Activated B cell treated with CpG ODN at 0.5 μM for 24 hours (primary cell): ENCODE results near the gene PTMA. TPM values are rescaled to one million over a fixed set of nuclear protein-coding genes. Genes with fewer than 3 reads are reported as not detected.

Source experiments
- ATAC-seq: fragments of 200-7000 bp; cut with Tn5 transposase; one replicate; pipeline ENCODE4 v1.10.0; 2021; ENCODE audit warnings: low read depth, mild to moderate bottlenecking, moderate library complexity
- CTCF ChIA-PET: fragments of 350-600 bp; sonication (Branson Sonifier 250); formaldehyde crosslinking; loops from one replicate; lab custom pipeline; 2021; ENCODE audit warnings: antibody characterized with exemption; lab: Charles Lee
- POLR2A ChIA-PET: fragments of 350-600 bp; sonication (Branson Sonifier 250); formaldehyde crosslinking; loops from one replicate; lab custom pipeline; 2021; ENCODE audit warnings: antibody characterized with exemption; lab: Charles Lee
- DNase-seq: peaks from one replicate; pipeline ENCODE4 v3.0.0; 2022
- H3K27ac Mint-ChIP-seq: one replicate; pipeline ENCODE4 v1.8.0; 2020; ENCODE audit warnings: mixed read lengths
- H3K27me3 Mint-ChIP-seq: one replicate; pipeline ENCODE4 v1.8.0; 2021; ENCODE audit warnings: mixed read lengths
- H3K36me3 Mint-ChIP-seq: one replicate; pipeline ENCODE4 v1.8.0; 2021; ENCODE audit warnings: low read depth, mixed read lengths
- H3K4me1 Mint-ChIP-seq: one replicate; pipeline ENCODE4 v1.8.0; 2021; ENCODE audit warnings: mixed read lengths
- H3K4me3 Mint-ChIP-seq: one replicate; pipeline ENCODE4 v1.8.0; 2020; ENCODE audit warnings: mild to moderate bottlenecking, mixed read lengths
- H3K9me3 Mint-ChIP-seq: one replicate; pipeline ENCODE4 v1.8.0; 2020; ENCODE audit warnings: mixed read lengths
- intact Hi-C: fragments of 100-400 bp; cut with micrococcal nuclease; formaldehyde crosslinking; loops from one replicate; pipeline ENCODE4 v1.15.1; 2024
- total RNA-seq: library from RNA; stranded (reverse); gene quantifications from 2 replicates; pipeline ENCODE4 v1.2.3, GENCODE V29; 2022
- TF ChIP-seq, protein P1 (sequence below): fragments of 200-600 bp; IDR thresholded peaks from one replicate; pipeline ENCODE4 v1.8.0; 2022; ENCODE audit warnings: antibody characterized with exemption, mild to moderate bottlenecking

The PTMA gene
- total RNA-seq, 1 donor from 2014 or later = 1,531 TPM

DNA sequence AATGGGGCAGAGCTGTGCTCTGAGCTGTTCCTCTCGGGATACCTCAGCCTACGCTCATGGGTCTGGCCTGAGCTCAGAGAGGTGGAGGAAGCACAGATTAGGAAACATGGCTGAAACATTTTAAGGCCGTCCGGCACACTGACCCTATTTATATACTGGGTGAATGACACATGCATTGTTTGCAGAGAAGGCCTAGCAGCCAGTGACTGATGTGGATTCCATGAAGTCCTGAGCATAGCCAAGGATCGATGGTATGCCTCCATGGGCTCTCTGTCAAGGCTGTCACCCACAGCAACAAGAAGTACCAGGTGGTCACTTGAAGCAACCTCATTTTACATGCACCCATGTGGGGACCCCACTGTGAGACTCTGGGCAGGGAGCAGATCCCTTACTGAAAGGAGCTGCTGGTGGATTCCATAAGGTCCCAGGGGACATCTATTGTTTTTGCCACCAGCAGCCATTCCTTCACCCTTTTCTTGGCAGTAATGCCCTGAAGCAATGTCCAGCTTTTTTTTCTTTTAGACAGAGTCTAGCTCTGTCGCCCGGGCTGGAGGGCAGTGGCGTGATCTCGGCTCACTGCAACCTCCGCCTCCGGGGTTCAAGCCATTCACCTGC is 8.4 kb downstream of the PTMA start:
- TF ChIP-seq, protein P1, sequence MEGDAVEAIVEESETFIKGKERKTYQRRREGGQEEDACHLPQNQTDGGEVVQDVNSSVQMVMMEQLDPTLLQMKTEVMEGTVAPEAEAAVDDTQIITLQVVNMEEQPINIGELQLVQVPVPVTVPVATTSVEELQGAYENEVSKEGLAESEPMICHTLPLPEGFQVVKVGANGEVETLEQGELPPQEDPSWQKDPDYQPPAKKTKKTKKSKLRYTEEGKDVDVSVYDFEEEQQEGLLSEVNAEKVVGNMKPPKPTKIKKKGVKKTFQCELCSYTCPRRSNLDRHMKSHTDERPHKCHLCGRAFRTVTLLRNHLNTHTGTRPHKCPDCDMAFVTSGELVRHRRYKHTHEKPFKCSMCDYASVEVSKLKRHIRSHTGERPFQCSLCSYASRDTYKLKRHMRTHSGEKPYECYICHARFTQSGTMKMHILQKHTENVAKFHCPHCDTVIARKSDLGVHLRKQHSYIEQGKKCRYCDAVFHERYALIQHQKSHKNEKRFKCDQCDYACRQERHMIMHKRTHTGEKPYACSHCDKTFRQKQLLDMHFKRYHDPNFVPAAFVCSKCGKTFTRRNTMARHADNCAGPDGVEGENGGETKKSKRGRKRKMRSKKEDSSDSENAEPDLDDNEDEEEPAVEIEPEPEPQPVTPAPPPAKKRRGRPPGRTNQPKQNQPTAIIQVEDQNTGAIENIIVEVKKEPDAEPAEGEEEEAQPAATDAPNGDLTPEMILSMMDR = no peak
- intact Hi-C loops = loop anchor here (1.0 kb wide), 3 partner anchors 9 to 70 kb away; partner anchors contain the start of genes COPS7B and PDE6D
- H3K9me3 Mint-ChIP-seq = no peaks in the 10 kb centered on the region
- peaks cover 25% of the 10 kb centered on the region for H3K36me3 Mint-ChIP-seq
- H3K27ac Mint-ChIP-seq = peak overlapping the region; percentile 97
- no peaks in the 10 kb centered on the region for H3K27me3 Mint-ChIP-seq
- H3K4me3 Mint-ChIP-seq = no peak overlapping the region
- H3K4me1 Mint-ChIP-seq = peaks cover 83% of the 10 kb centered on the region
- POLR2A ChIA-PET = interaction anchor here (0.6 to 12.2 kb wide), 12 partner anchors 9 to 253 kb away, joined by 4 to 376 read pairs (median 20); partner anchors contain the start of genes COPS7B, NCL, PDE6D and PTMA
- DNase-seq (peak; percentile 25), ATAC-seq (no peak)
- CTCF ChIA-PET = interaction anchor here (1.0 to 7.9 kb wide), 5 partner anchors 10 to 104 kb away, joined by 4 to 429 read pairs (median 69); partner anchors contain the start of gene COPS7B

GRCh38 chr2:231717281-231718171 is 9.2 kb downstream of the PTMA start:
- TF ChIP-seq, protein P1 = no peak
- no peaks in the 10 kb centered on the region for H3K27me3 Mint-ChIP-seq
- ChIA-PET POLR2A (interaction anchor here (0.6 to 12.2 kb wide), 12 partner anchors 10 to 253 kb away, joined by 4 to 376 read pairs (median 20); partner anchors contain the start of genes COPS7B, NCL, PDE6D and PTMA), CTCF (interaction anchor here (1.0 to 7.9 kb wide), 5 partner anchors 11 to 105 kb away, joined by 4 to 429 read pairs (median 69); partner anchors contain the start of gene COPS7B)
- H3K27ac Mint-ChIP-seq = peak overlapping the region; percentile 97
- intact Hi-C loops = loop anchor here (1.0 kb wide), 3 partner anchors 10 to 69 kb away; partner anchors contain the start of genes COPS7B and PDE6D
- ATAC-seq = peak; percentile 67
- H3K9me3 Mint-ChIP-seq = no peaks in the 10 kb centered on the region
- peak overlapping the region; percentile 65 for H3K4me3 Mint-ChIP-seq
- peak; percentile 49 for DNase-seq
- H3K36me3 Mint-ChIP-seq = peaks cover 18% of the 10 kb centered on the region
- H3K4me1 Mint-ChIP-seq = peaks cover 77% of the 10 kb centered on the region

GRCh38 chr2:231718799-231719198 is 10.5 kb downstream of the PTMA start:
- intact Hi-C loops = no loop called here
- ChIA-PET POLR2A (interaction anchor here (2.2 to 8.1 kb wide), 4 partner anchors 11 to 107 kb away, joined by 9 to 376 read pairs (median 154); partner anchors contain the start of genes PDE6D and PTMA), CTCF (interaction anchor here (7.9 kb wide), 1 partner anchor 39 kb away, joined by 429 read pairs; no protein-coding TSS in a partner anchor)
- Mint-ChIP-seq H3K27me3 (no peaks in the 10 kb centered on the region), H3K27ac (no peak overlapping the region), H3K4me3 (no peak overlapping the region), H3K36me3 (peaks cover 8% of the 10 kb centered on the region), H3K4me1 (peaks cover 67% of the 10 kb centered on the region), H3K9me3 (no peaks in the 10 kb centered on the region)
- TF ChIP-seq, protein P1 = no peak
- ATAC-seq (no peak), DNase-seq (no peak)

DNA sequence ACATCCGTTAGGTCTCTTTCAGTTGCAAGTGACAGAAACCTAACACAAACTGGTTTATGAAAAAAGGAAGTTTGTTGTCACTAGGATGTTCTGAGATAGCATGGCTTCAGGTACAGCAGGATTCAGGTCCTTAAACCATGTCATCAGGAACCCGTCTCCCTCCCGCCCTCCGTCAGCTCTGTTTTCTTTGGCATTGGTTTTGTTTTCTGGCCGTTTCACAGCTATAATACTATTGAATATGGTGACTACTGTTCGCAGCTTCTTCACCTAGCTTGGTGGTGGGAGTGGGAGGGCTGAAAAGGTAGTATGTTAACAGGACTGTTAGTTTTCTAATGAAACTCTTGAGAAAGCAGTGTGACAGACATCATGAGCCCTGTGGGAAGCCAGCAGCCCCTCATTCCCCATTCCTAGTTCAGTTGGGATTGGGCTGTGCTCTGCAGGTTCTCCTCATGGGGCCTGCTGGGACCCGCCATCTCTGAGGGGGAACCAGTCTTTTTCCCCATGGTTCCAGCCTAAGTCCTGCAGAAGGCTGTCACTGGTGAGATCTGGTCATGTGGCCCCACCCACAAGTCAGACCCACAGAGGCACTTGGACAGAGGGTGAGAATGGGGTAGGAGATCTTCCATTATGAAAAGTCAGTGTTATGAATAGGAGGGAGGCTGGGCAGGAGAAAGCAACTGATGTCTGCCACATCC is 12.1 kb downstream of the PTMA start:
- peak overlapping the region; percentile 16 for H3K27ac Mint-ChIP-seq
- ATAC-seq = no peak
- ChIA-PET CTCF (interaction anchor here (0.9 to 1.7 kb wide), 4 partner anchors 13 to 62 kb away, joined by 3 to 6 read pairs (median 4); no protein-coding TSS in a partner anchor), POLR2A (interaction anchor here (0.6 to 2.1 kb wide), 8 partner anchors 8 to 107 kb away, joined by 3 to 10 read pairs (median 5); partner anchors contain the start of genes PDE6D and PTMA)
- no peaks in the 10 kb centered on the region for H3K9me3 Mint-ChIP-seq
- H3K27me3 Mint-ChIP-seq = no peaks in the 10 kb centered on the region
- peaks cover 51% of the 10 kb centered on the region for H3K4me1 Mint-ChIP-seq
- TF ChIP-seq, protein P1 = no peak
- H3K4me3 Mint-ChIP-seq = peak overlapping the region; percentile 5
- H3K36me3 Mint-ChIP-seq = peaks cover 3% of the 10 kb centered on the region
- intact Hi-C loops = no loop called here
- DNase-seq = no peak
